HepG2 (cell line): ENCODE results near the gene MYOM1. TPM values are rescaled to one million over a fixed set of nuclear protein-coding genes. Genes with fewer than 3 reads are reported as not detected.

Experiments
- ELF4 ChIP-seq: sonication (generic); formaldehyde crosslinking; IDR thresholded peaks from 2 replicates; pipeline ENCODE4 v1.5.0; 2020; ENCODE audit warnings: missing genetic modification reagents, mild to moderate bottlenecking, moderate library complexity, borderline replicate concordance
- IRF9 ChIP-seq: sonication (generic); formaldehyde crosslinking; IDR thresholded peaks from 2 replicates; pipeline ENCODE4 v1.8.0; 2022; ENCODE audit warnings: missing genetic modification reagents, mild to moderate bottlenecking, borderline replicate concordance
- KDM5B ChIP-seq: sonication (generic); formaldehyde crosslinking; IDR thresholded peaks from 2 replicates; pipeline ENCODE4 v1.4.0; 2020; ENCODE audit warnings: missing genetic modification reagents, mild to moderate bottlenecking, borderline replicate concordance
- NFIC ChIP-seq: IDR thresholded peaks from 2 replicates; pipeline ENCODE4 v1.6.1; 2012; ENCODE audit warnings: mild to moderate bottlenecking, low read length, inconsistent platforms
- PCBP1 ChIP-seq: fragments of 200-400 bp; formaldehyde crosslinking; IDR thresholded peaks from 2 replicates; pipeline ENCODE4 v1.6.1; 2017; ENCODE audit warnings: mild to moderate bottlenecking, low read depth, low read length, borderline replicate concordance
- RBAK ChIP-seq: sonication (generic); formaldehyde crosslinking; IDR thresholded peaks from 2 replicates; pipeline ENCODE4 v1.5.1; 2020; ENCODE audit warnings: mild to moderate bottlenecking, missing genetic modification reagents
- ZFP82 ChIP-seq: sonication (generic); formaldehyde crosslinking; IDR thresholded peaks from 2 replicates; pipeline ENCODE4 v1.5.1; 2020; ENCODE audit warnings: mild to moderate bottlenecking, missing genetic modification reagents, borderline replicate concordance
- ZHX1 ChIP-seq: sonication (generic); formaldehyde crosslinking; IDR thresholded peaks from 2 replicates; pipeline ENCODE4 v1.8.1; 2022; ENCODE audit warnings: low read depth, mild to moderate bottlenecking, missing genetic modification reagents
- ZNF589 ChIP-seq: sonication (generic); formaldehyde crosslinking; conservative IDR thresholded peaks from 2 replicates; pipeline ENCODE4 v1.8.0; 2022; ENCODE audit warnings: mild to moderate bottlenecking, moderate library complexity, missing genetic modification reagents
- ZNF629 ChIP-seq: sonication (generic); formaldehyde crosslinking; conservative IDR thresholded peaks from 2 replicates; pipeline ENCODE4 v1.5.0; 2020; ENCODE audit warnings: missing genetic modification reagents
- ZNF772 ChIP-seq: sonication (generic); formaldehyde crosslinking; IDR thresholded peaks from 2 replicates; pipeline ENCODE4 v1.5.0; 2020; ENCODE audit warnings: mild to moderate bottlenecking, missing genetic modification reagents
- polyA plus RNA-seq, 8 experiments: library from polyadenylated mRNA; depleted of rRNA in 3 of 8; stranded (reverse) in 7 of 8; unstranded in 1 of 8; fragments of >200 nt; fragmentation: Illumina TruSeq in 4 of 8; extraction: Trizol in 4 of 8; gene quantifications; 2 replicates each; pipeline versions ENCODE4 v1.2.1 to v1.2.3, GENCODE V29; 2011 to 2016; ENCODE audit warnings: low read depth in 4 of 8, missing spikeins in 1 of 8, mixed read lengths in 1 of 8; ENCODE audit not compliant: insufficient read depth in 1 of 8
- total RNA-seq, 5 experiments: library from RNA; depleted of rRNA; stranded (reverse); fragments of >200 nt; fragmentation: Illumina TruSeq; extraction: Trizol; gene quantifications; 2 replicates each; pipeline ENCODE4 v1.2.3, GENCODE V29; 2016; ENCODE audit warnings: low read depth in 1 of 5
- TF ChIP-seq, protein P1 (sequence below): sonication (generic); formaldehyde crosslinking; IDR thresholded peaks from 2 replicates; pipeline ENCODE4 v1.9.0; 2021; ENCODE audit warnings: mild to moderate bottlenecking, missing genetic modification reagents
- TF ChIP-seq, protein P2 (sequence below): sonication (generic); formaldehyde crosslinking; IDR thresholded peaks from 2 replicates; pipeline ENCODE4 v1.4.0; 2020; ENCODE audit warnings: missing genetic modification reagents, borderline replicate concordance
- TF ChIP-seq, protein P3 (sequence below): IDR thresholded peaks from 2 replicates; pipeline ENCODE4 v1.6.1; 2016; ENCODE audit warnings: low read depth, control low read depth

The MYOM1 gene
- total and polyA plus RNA-seq, 2 of the 13 experiments (the other 11 are each of a cell fraction or from before 2014, with no cell fraction given), result 0.46 to 0.98 TPM

DNA sequence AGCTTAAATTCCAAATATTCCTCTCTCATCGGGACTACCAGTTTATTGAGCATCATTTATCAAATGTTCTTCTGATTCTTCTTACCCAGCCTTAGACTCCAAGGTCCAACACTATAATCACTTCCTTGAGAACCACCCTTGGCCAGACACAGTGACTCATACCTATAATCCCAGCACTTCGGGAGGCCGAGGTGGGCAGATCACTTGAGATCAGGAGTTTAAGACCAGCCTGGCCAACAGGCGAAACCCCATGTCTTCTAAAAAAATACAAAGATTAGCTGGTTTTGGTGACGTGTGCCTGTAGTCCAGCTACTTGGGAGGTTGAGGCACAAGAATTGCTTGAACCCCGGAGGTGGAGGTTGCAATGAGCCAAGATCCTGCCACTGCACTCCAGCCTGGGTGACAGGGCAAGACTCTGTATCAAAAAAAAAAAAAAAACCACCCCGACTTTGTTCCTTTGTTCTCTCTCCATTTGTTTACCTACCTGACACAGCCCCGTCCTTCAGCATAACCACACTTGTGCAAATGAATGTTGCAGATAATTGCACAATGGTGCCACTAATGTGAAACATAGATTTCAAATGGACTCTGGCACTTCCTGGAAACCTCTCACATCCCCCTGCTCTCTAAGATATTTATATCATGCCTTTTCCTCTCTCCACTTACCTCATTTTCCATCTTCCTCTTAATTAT is 167.9 kb downstream of the MYOM1 start (continued):
- TF ChIP-seq ZHX1 (0 out of 2 replicates have a peak, but pooled peaks have one; percentile 26), ZNF772 (0 out of 2 replicates have a peak, but pooled peaks have one; percentile 56), ELF4 (peak; percentile 70; the same call in 1 of the 2 replicates), ZNF629 (no peak), PCBP1 (no peak), NFIC (peak; percentile 94), KDM5B (no peak), ZFP82 (no peak), ZNF589 (CRISPR knock-in tag) (no peak), IRF9 (CRISPR knock-in tag) (peak; percentile 25; the same call in 1 of the 2 replicates), RBAK (CRISPR knock-in tag) (no peak)
- TF ChIP-seq, protein P1, sequence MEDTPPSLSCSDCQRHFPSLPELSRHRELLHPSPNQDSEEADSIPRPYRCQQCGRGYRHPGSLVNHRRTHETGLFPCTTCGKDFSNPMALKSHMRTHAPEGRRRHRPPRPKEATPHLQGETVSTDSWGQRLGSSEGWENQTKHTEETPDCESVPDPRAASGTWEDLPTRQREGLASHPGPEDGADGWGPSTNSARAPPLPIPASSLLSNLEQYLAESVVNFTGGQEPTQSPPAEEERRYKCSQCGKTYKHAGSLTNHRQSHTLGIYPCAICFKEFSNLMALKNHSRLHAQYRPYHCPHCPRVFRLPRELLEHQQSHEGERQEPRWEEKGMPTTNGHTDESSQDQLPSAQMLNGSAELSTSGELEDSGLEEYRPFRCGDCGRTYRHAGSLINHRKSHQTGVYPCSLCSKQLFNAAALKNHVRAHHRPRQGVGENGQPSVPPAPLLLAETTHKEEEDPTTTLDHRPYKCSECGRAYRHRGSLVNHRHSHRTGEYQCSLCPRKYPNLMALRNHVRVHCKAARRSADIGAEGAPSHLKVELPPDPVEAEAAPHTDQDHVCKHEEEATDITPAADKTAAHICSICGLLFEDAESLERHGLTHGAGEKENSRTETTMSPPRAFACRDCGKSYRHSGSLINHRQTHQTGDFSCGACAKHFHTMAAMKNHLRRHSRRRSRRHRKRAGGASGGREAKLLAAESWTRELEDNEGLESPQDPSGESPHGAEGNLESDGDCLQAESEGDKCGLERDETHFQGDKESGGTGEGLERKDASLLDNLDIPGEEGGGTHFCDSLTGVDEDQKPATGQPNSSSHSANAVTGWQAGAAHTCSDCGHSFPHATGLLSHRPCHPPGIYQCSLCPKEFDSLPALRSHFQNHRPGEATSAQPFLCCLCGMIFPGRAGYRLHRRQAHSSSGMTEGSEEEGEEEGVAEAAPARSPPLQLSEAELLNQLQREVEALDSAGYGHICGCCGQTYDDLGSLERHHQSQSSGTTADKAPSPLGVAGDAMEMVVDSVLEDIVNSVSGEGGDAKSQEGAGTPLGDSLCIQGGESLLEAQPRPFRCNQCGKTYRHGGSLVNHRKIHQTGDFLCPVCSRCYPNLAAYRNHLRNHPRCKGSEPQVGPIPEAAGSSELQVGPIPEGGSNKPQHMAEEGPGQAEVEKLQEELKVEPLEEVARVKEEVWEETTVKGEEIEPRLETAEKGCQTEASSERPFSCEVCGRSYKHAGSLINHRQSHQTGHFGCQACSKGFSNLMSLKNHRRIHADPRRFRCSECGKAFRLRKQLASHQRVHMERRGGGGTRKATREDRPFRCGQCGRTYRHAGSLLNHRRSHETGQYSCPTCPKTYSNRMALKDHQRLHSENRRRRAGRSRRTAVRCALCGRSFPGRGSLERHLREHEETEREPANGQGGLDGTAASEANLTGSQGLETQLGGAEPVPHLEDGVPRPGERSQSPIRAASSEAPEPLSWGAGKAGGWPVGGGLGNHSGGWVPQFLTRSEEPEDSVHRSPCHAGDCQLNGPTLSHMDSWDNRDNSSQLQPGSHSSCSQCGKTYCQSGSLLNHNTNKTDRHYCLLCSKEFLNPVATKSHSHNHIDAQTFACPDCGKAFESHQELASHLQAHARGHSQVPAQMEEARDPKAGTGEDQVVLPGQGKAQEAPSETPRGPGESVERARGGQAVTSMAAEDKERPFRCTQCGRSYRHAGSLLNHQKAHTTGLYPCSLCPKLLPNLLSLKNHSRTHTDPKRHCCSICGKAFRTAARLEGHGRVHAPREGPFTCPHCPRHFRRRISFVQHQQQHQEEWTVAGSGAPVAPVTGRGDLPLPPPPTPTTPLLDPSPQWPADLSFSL (CRISPR knock-in tag), result 0 out of 2 replicates have a peak, but pooled peaks have one; percentile 33
- TF ChIP-seq, protein P2, sequence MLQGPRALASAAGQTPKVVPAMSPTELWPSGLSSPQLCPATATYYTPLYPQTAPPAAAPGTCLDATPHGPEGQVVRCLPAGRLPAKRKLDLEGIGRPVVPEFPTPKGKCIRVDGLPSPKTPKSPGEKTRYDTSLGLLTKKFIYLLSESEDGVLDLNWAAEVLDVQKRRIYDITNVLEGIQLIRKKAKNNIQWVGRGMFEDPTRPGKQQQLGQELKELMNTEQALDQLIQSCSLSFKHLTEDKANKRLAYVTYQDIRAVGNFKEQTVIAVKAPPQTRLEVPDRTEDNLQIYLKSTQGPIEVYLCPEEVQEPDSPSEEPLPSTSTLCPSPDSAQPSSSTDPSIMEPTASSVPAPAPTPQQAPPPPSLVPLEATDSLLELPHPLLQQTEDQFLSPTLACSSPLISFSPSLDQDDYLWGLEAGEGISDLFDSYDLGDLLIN (CRISPR knock-in tag), result 0 out of 2 replicates have a peak, but pooled peaks have one; percentile 30
- TF ChIP-seq, protein P3, sequence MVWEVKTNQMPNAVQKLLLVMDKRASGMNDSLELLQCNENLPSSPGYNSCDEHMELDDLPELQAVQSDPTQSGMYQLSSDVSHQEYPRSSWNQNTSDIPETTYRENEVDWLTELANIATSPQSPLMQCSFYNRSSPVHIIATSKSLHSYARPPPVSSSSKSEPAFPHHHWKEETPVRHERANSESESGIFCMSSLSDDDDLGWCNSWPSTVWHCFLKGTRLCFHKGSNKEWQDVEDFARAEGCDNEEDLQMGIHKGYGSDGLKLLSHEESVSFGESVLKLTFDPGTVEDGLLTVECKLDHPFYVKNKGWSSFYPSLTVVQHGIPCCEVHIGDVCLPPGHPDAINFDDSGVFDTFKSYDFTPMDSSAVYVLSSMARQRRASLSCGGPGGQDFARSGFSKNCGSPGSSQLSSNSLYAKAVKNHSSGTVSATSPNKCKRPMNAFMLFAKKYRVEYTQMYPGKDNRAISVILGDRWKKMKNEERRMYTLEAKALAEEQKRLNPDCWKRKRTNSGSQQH (CRISPR knock-in tag), result no peak
